HepG2 (cell line): ENCODE results near the gene SMOC1. TPM values are rescaled to one million over a fixed set of nuclear protein-coding genes. Genes with fewer than 3 reads are reported as not detected.

Experiments
- ATAC-seq: fragments of 200-7000 bp; cut with Tn5 transposase; 3 replicates; pipeline ENCODE4 v1.9.1; 2020; ENCODE audit warnings: mild to moderate bottlenecking, moderate library complexity
- BruUV-seq: library from RNA; stranded (reverse); fragments of 400-500 nt; replicated peaks from 2 replicates; lab custom pipeline; 2021; lab: Mats Ljungman, UMichigan
- CTCF ChIA-PET: fragments of 300-600 bp; formaldehyde crosslinking; extraction: SDS; loops from one replicate; lab custom pipeline; 2021; ENCODE audit warnings: low total read pairs, inconsistent platforms, low intra/inter-chr PET ratio; lab: Yijun Ruan, JAX
- POLR2A ChIA-PET: fragments of 350-600 bp; sonication (Branson Sonifier 250); formaldehyde crosslinking; loops from one replicate; lab custom pipeline; 2020; ENCODE audit warnings: antibody characterized with exemption, inconsistent platforms; lab: Yijun Ruan, JAX
- DNase-seq: peaks from one replicate; pipeline ENCODE4 v3.0.0-alpha.2; 2015; ENCODE audit warnings: low spot score
- FAIRE-seq: peaks from 3 replicates; lab custom pipeline; 2011; peaks lifted over from hg19 to GRCh38; lab: Jason Lieb, UNC
- H2AFZ ChIP-seq: one replicate; pipeline ENCODE4 v1.6.1; 2011; ENCODE audit warnings: low read length, inconsistent platforms
- H3K27ac ChIP-seq: fragments of 300-600 bp; 3 replicates; pipeline ENCODE4 v1.8.0; 2011; ENCODE audit warnings: mixed run types, mild to moderate bottlenecking, mixed read lengths, low read length, inconsistent platforms; ENCODE audit not compliant: insufficient read depth; ENCODE audit errors: extremely low read length
- H3K27me3 ChIP-seq, 2 experiments: fragments of 200-600 bp in 1 of 2; 2 replicates in 1 of 2; 3 replicates in 1 of 2; pipeline versions ENCODE4 v1.6.0 to v1.8.0; 2011; ENCODE audit warnings: low read length in 2 of 2, mild to moderate bottlenecking in 2 of 2, moderate library complexity in 2 of 2, inconsistent platforms in 1 of 2; ENCODE audit not compliant: insufficient read depth in 2 of 2, control insufficient read depth in 1 of 2
- H3K36me3 ChIP-seq, 2 experiments: fragments of 200-600 bp in 1 of 2; replicated peaks in 1 of 2; 2 replicates in 1 of 2; 3 replicates in 1 of 2; pipeline versions ENCODE4 v1.5.1 to v1.8.0; 2011; ENCODE audit warnings: low read length in 2 of 2, inconsistent platforms in 1 of 2; ENCODE audit not compliant: insufficient read depth in 2 of 2, control insufficient read depth in 1 of 2
- H3K4me1 ChIP-seq: 2 replicates; pipeline ENCODE4 v1.5.1; 2012; ENCODE audit warnings: low read length, inconsistent platforms; ENCODE audit not compliant: insufficient read depth
- H3K4me2 ChIP-seq: 2 replicates; pipeline ENCODE4 v1.6.0; 2011; ENCODE audit warnings: low read depth, low read length, inconsistent platforms
- H3K4me3 ChIP-seq, 3 experiments: fragments of 200-600 bp in 1 of 3; sonication (generic), shearing (Covaris generic) in 1 of 3; replicated peaks in 1 of 3; 2 replicates each; pipeline ENCODE4 v1.5.1; 2011 to 2016; ENCODE audit warnings: low read length in 3 of 3, inconsistent platforms in 2 of 3, low read depth in 2 of 3, mild to moderate bottlenecking in 2 of 3, control low read depth in 1 of 3, mixed read lengths in 1 of 3; ENCODE audit not compliant: insufficient read depth in 1 of 3
- H3K79me2 ChIP-seq: one replicate; pipeline ENCODE4 v1.6.1; 2011; ENCODE audit warnings: low read length, inconsistent platforms; ENCODE audit not compliant: insufficient read depth
- H3K9ac ChIP-seq: 2 replicates; pipeline ENCODE4 v1.6.0; 2011; ENCODE audit warnings: mild to moderate bottlenecking, low read depth, low read length, inconsistent platforms; ENCODE audit not compliant: insufficient read depth
- H3K9me3 ChIP-seq: 2 replicates; pipeline ENCODE4 v1.5.1; 2012; ENCODE audit warnings: mild to moderate bottlenecking, low read length
- H4K20me1 ChIP-seq: 2 replicates; pipeline ENCODE4 v1.6.0; 2011; ENCODE audit warnings: inconsistent platforms, mild to moderate bottlenecking, low read length, moderate library complexity; ENCODE audit not compliant: insufficient read depth
- ATF1 ChIP-seq: IDR thresholded peaks from 2 replicates; pipeline ENCODE4 v1.6.1; 2016; ENCODE audit warnings: mild to moderate bottlenecking, control low read depth
- MAFK ChIP-seq, 2 experiments: IDR thresholded peaks in 1 of 2; conservative IDR thresholded peaks in 1 of 2; 2 replicates each; pipeline ENCODE4 v1.6.1; 2011; ENCODE audit warnings: improper control_type of control experiment in 2 of 2, low read length in 2 of 2
- MLLT10 ChIP-seq: sonication (generic); formaldehyde crosslinking; IDR thresholded peaks from 2 replicates; pipeline ENCODE4 v1.4.0; 2020; ENCODE audit warnings: missing genetic modification reagents
- PCBP1 ChIP-seq: fragments of 200-400 bp; formaldehyde crosslinking; IDR thresholded peaks from 2 replicates; pipeline ENCODE4 v1.6.1; 2017; ENCODE audit warnings: mild to moderate bottlenecking, low read depth, low read length, borderline replicate concordance
- ZMAT3 ChIP-seq: sonication (generic); formaldehyde crosslinking; conservative IDR thresholded peaks from 2 replicates; pipeline ENCODE4 v1.7.0; 2021; ENCODE audit warnings: missing genetic modification reagents
- ZNF354B ChIP-seq: sonication (generic); formaldehyde crosslinking; IDR thresholded peaks from 2 replicates; pipeline ENCODE4 v1.8.0; 2022; ENCODE audit warnings: mild to moderate bottlenecking, missing genetic modification reagents
- whole genome bisulfite sequencing: methylation state at CpG from one replicate; pipeline ENCODE4 v1.1.6; 2017; ENCODE audit warnings: low lambda C conversion rate; 5-methylcytosine and 5-hydroxymethylcytosine counted together
- in situ Hi-C: cut with HindIII; loops from 2 replicates; pipeline ENCODE4 v1.10.0; 2017; ENCODE audit warnings: low pct_unique_long_range_greater_than_20kb; ENCODE audit not compliant: extremely low pct_ligation_motif_present
- intact Hi-C: fragments of 100-400 bp; cut with micrococcal nuclease; formaldehyde crosslinking; loops from one replicate; pipeline ENCODE4 v1.10.0; 2022; ENCODE audit not compliant: unreplicated experiment
- polyA plus RNA-seq, 8 experiments: library from polyadenylated mRNA; depleted of rRNA in 3 of 8; stranded (reverse) in 7 of 8; unstranded in 1 of 8; fragments of >200 nt; fragmentation: Illumina TruSeq in 4 of 8; extraction: Trizol in 4 of 8; gene quantifications; 2 replicates each; pipeline versions ENCODE4 v1.2.1 to v1.2.3, GENCODE V29; 2011 to 2016; ENCODE audit warnings: low read depth in 4 of 8, missing spikeins in 1 of 8, mixed read lengths in 1 of 8; ENCODE audit not compliant: insufficient read depth in 1 of 8
- total RNA-seq, 5 experiments: library from RNA; depleted of rRNA; stranded (reverse); fragments of >200 nt; fragmentation: Illumina TruSeq; extraction: Trizol; gene quantifications; 2 replicates each; pipeline ENCODE4 v1.2.3, GENCODE V29; 2016; ENCODE audit warnings: low read depth in 1 of 5
- TF ChIP-seq, protein P1 (sequence below): sonication (generic); formaldehyde crosslinking; IDR thresholded peaks from 2 replicates; pipeline ENCODE4 v1.5.0; 2020; ENCODE audit warnings: mild to moderate bottlenecking, missing genetic modification reagents, borderline replicate concordance

Gene SMOC1
- total and polyA plus RNA-seq, 2 of the 13 experiments (the other 11 are each of a cell fraction or from before 2014, with no cell fraction given) = 17.8 to 35.6 TPM

DNA sequence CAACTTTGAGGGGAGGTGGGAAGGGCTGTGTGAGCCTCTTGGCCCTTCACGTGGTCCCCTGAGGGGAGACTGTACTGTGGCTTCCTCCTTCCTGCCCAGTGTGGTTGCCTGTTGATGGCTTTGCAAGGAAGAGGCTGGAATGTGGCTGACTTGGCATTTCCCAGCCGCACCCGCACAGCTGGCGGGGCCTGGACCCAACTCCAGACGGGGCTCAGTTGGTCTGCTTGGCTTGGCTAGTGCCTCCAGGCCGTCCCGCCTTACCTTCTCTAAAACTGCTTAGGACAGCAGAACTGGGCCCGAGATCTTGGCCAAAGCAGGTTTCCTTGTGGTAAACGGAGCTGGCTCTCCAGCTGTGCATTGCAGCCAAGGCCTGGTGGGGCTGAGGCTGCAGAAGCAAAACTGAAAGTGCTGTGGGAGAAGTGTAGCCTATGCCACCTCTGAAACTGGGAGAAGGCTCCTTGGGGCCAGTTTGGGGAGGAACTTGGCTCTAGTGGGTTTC is 139.5 kb downstream of the SMOC1 start:
- ATAC-seq (no peak), FAIRE-seq (no peak), DNase-seq (no peak)
- Histone ChIP-seq H3K27me3 (no peaks in the 10 kb centered on the region), H3K27ac (no peak overlapping the region), H3K9ac (no peak overlapping the region), H3K4me2 (no peak overlapping the region), H3K4me1 (no peaks in the 10 kb centered on the region), H3K9me3 (no peaks in the 10 kb centered on the region), H2AFZ (no peak overlapping the region), H3K79me2 (no peaks in the 10 kb centered on the region), H4K20me1 (no peaks in the 10 kb centered on the region), H3K36me3 (peaks cover 21 to 46% of the 10 kb centered on the region in 2 experiments), H3K4me3 (no peak overlapping the region)
- POLR2A ChIA-PET = no interaction called here
- 90% methylated on average over 2 of the region's 9 CpGs for WGBS
- intact Hi-C loops (no loop called here), in situ Hi-C loops (loop anchor here (25.0 kb wide), 1 partner anchor 431 kb away; no protein-coding TSS in a partner anchor)
- TF ChIP-seq MAFK (conservative IDR thresholded peaks at IDR 0.05 in 1 of 2, IDR thresholded peaks at IDR 0.05 in 1 of 2; ENCODE audit: low read length in 2 of 2) = peak in 1 of 2 experiments; percentile 76; a peak in 3 of 4 replicates
- no peak for TF ChIP-seq ZNF354B (CRISPR knock-in tag)
- no TSS peak for BruUV-seq
- CTCF ChIA-PET = no interaction called here

DNA sequence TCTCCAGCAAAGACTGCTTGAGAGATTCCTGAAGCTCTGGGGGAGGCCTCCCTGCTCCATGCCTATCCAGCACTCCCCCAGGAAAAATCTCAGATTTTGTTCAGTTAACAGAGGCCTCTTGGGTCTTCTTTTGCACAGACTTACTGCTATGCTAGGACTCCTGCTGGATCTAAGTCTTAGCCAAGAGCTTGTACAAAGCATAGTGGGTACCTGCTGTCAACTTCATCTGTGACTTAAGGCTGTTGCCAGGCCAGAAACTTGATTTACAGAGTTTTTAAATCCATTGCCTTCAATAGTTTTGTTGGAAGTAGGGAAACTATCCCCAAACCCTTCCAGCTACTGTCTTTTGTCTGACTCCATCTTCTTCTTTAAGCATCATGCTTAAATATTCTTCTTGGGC is 140.5 kb downstream of the SMOC1 start:
- H3K9me3 ChIP-seq = no peaks in the 10 kb centered on the region
- intact Hi-C loops (no loop called here), in situ Hi-C loops (loop anchor here (25.0 kb wide), 1 partner anchor 432 kb away; no protein-coding TSS in a partner anchor)
- no peaks in the 10 kb centered on the region for H4K20me1 ChIP-seq
- no peaks in the 10 kb centered on the region for H3K27me3 ChIP-seq
- POLR2A ChIA-PET = no interaction called here
- no peaks in the 10 kb centered on the region for H3K79me2 ChIP-seq
- peaks cover 18 to 40% of the 10 kb centered on the region in 2 experiments for H3K36me3 ChIP-seq
- no TSS peak for BruUV-seq
- no peak overlapping the region for H3K9ac ChIP-seq
- no peak overlapping the region for H2AFZ ChIP-seq
- H3K4me3 ChIP-seq = no peak overlapping the region
- H3K27ac ChIP-seq = no peak overlapping the region
- FAIRE-seq = no peak
- CTCF ChIA-PET = no interaction called here
- no peak for DNase-seq
- TF ChIP-seq MLLT10 = no peak
- TF ChIP-seq ATF1 (CRISPR knock-in tag) = no peak
- TF ChIP-seq PCBP1 = no peak
- TF ChIP-seq, protein P1, sequence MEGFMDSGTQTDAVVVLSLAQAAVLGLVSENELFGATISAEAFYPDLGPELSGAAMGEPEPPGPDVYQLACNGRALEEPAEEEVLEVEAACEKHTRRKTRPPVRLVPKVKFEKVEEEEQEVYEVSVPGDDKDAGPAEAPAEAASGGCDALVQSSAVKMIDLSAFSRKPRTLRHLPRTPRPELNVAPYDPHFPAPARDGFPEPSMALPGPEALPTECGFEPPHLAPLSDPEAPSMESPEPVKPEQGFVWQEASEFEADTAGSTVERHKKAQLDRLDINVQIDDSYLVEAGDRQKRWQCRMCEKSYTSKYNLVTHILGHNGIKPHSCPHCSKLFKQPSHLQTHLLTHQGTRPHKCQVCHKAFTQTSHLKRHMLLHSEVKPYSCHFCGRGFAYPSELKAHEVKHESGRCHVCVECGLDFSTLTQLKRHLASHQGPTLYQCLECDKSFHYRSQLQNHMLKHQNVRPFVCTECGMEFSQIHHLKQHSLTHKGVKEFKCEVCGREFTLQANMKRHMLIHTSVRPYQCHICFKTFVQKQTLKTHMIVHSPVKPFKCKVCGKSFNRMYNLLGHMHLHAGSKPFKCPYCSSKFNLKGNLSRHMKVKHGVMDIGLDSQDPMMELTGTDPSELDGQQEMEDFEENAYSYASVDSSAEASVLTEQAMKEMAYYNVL (CRISPR knock-in tag) = no peak
- TF ChIP-seq ZMAT3 = no peak
- no peak overlapping the region for H3K4me2 ChIP-seq
- H3K4me1 ChIP-seq = no peaks in the 10 kb centered on the region
- ATAC-seq = no peak
